HCT116 (cell line): ENCODE results near the gene TCF23. TPM values are rescaled to one million over a fixed set of nuclear protein-coding genes. Genes with fewer than 3 reads are reported as not detected.

Source experiments
- ATAC-seq: fragments of 200-7000 bp; cut with Tn5 transposase; 2 replicates; pipeline ENCODE4 v1.9.1; 2020; ENCODE audit warnings: mild to moderate bottlenecking, moderate library complexity
- BruUV-seq: library from RNA; stranded (reverse); fragments of 400-500 nt; replicated peaks from 2 replicates; lab custom pipeline; 2021; lab: Mats Ljungman, UMichigan
- CTCF ChIA-PET: fragments of 300-600 bp; sonication (Branson Sonifier 250); formaldehyde crosslinking; loops from one replicate; lab custom pipeline; 2021; ENCODE audit warnings: antibody characterized with exemption; lab: Charles Lee
- POLR2A ChIA-PET: fragments of 300-600, 350-600 bp; sonication (Branson Sonifier 250); formaldehyde crosslinking; loops from one replicate; lab custom pipeline; 2021; ENCODE audit warnings: antibody characterized with exemption; lab: Charles Lee
- RAD21 ChIA-PET, 2 experiments: fragments of 300-600 bp; sonication (Branson Sonifier 250); formaldehyde crosslinking; loops; one replicate each; lab custom pipeline; 2023; ENCODE audit warnings: low total read pairs in 2 of 2; ENCODE audit not compliant: uncharacterized antibody in 2 of 2, unreplicated experiment in 2 of 2, low non-redundant PET in 1 of 2; lab: Charles Lee
- DNase-seq: peaks from one replicate; pipeline ENCODE4 v3.0.0-alpha.2; 2010; ENCODE audit warnings: low read depth, low spot score
- H2AFZ ChIP-seq: fragments of 200-600 bp; shearing (Covaris generic), sonication (generic); 2 replicates; pipeline ENCODE4 v1.6.1; 2017; ENCODE audit warnings: low read depth, mixed run types, mixed read lengths, antibody characterized with exemption, low read length; ENCODE audit not compliant: poor library complexity, severe bottlenecking
- H3K27ac ChIP-seq: 2 replicates; pipeline ENCODE4 v1.5.1; 2012; ENCODE audit warnings: low read depth, low read length
- H3K27me3 ChIP-seq: fragments of 200-600 bp; sonication (generic); 2 replicates; pipeline ENCODE4 v1.6.1; 2016; ENCODE audit warnings: mixed run types, low read length, mixed read lengths; ENCODE audit not compliant: insufficient read depth
- H3K36me3 ChIP-seq, 2 experiments: fragments of 200-500 bp in 1 of 2; fragments of 200-600 bp in 1 of 2; sonication (Bioruptor generic) in 1 of 2; sonication (generic) in 1 of 2; 2 replicates each; pipeline versions ENCODE4 v1.5.1 to v1.6.1; 2014 to 2016; ENCODE audit warnings: low read length in 2 of 2, inconsistent platforms in 1 of 2, mixed read lengths in 1 of 2, mixed run types in 1 of 2; ENCODE audit not compliant: insufficient read depth in 2 of 2, control insufficient read depth in 1 of 2
- H3K4me1 ChIP-seq, 2 experiments: fragments of 200-600 bp in 1 of 2; sonication (generic) in 1 of 2; 2 replicates each; pipeline versions ENCODE4 v1.5.1 to v1.6.1; 2012 to 2017; ENCODE audit warnings: low read length in 2 of 2, inconsistent platforms in 1 of 2, mild to moderate bottlenecking in 1 of 2, mixed read lengths in 1 of 2, mixed run types in 1 of 2, moderate library complexity in 1 of 2; ENCODE audit not compliant: insufficient read depth in 2 of 2, control insufficient read depth in 1 of 2
- H3K4me2 ChIP-seq: fragments of 200-600 bp; sonication (generic); 2 replicates; pipeline ENCODE4 v1.6.1; 2017; ENCODE audit warnings: mixed run types, low read length, mixed read lengths
- H3K4me3 ChIP-seq, 2 experiments: fragments of 200-600 bp in 1 of 2; sonication (generic) in 1 of 2; replicated peaks in 1 of 2; 2 replicates each; pipeline ENCODE4 v1.5.1; 2011 to 2016; ENCODE audit warnings: low read length in 2 of 2, control low read depth in 1 of 2, low read depth in 1 of 2, mild to moderate bottlenecking in 1 of 2, mixed read lengths in 1 of 2, mixed run types in 1 of 2
- H3K79me2 ChIP-seq: fragments of 200-600 bp; sonication (generic); 2 replicates; pipeline ENCODE4 v1.6.1; 2017; ENCODE audit warnings: mild to moderate bottlenecking, mixed run types, low read length, moderate library complexity, mixed read lengths; ENCODE audit not compliant: insufficient read depth
- H3K9ac ChIP-seq: fragments of 200-600 bp; sonication (generic); 2 replicates; pipeline ENCODE4 v1.6.1; 2016; ENCODE audit warnings: low read length, mixed read lengths
- H3K9me2 ChIP-seq: fragments of 200-600 bp; sonication (generic), shearing (Covaris generic); 2 replicates; pipeline ENCODE4 v1.6.1; 2017; ENCODE audit warnings: mixed run types, mild to moderate bottlenecking, moderate library complexity; ENCODE audit not compliant: insufficient read depth
- H3K9me3 ChIP-seq, 2 experiments: fragments of 200-500 bp in 1 of 2; fragments of 200-600 bp in 1 of 2; sonication (Bioruptor generic) in 1 of 2; sonication (generic) in 1 of 2; 2 replicates each; pipeline ENCODE4 v1.6.1; 2014 to 2017; ENCODE audit warnings: low read length in 2 of 2, mixed read lengths in 2 of 2, inconsistent platforms in 1 of 2, low read depth in 1 of 2, mild to moderate bottlenecking in 1 of 2, mixed run types in 1 of 2, moderate library complexity in 1 of 2; ENCODE audit not compliant: control insufficient read depth in 1 of 2, insufficient read depth in 1 of 2
- H4K20me1 ChIP-seq: fragments of 200-600 bp; sonication (generic), shearing (Covaris generic); 2 replicates; pipeline ENCODE4 v1.6.1; 2017; ENCODE audit warnings: mixed run types, mild to moderate bottlenecking, moderate library complexity; ENCODE audit not compliant: insufficient read depth
- ATF3 ChIP-seq: IDR thresholded peaks from 2 replicates; pipeline ENCODE4 v1.6.1; 2012
- CTCF ChIP-seq, 3 experiments: fragments of 200-600 bp in 1 of 3; sonication (generic) in 1 of 3; IDR thresholded peaks in 2 of 3; conservative IDR thresholded peaks in 1 of 3; 2 replicates each; pipeline ENCODE4 v1.5.1; 2012 to 2017; ENCODE audit warnings: low read depth in 2 of 3, low read length in 2 of 3, antibody characterized with exemption in 1 of 3, borderline replicate concordance in 1 of 3, control low read depth in 1 of 3, mild to moderate bottlenecking in 1 of 3, mixed read lengths in 1 of 3, mixed run types in 1 of 3, moderate library complexity in 1 of 3; ENCODE audit not compliant: insufficient read depth in 1 of 3
- EGR1 ChIP-seq: IDR thresholded peaks from 2 replicates; pipeline ENCODE4 v1.6.1; 2012; ENCODE audit warnings: low read depth
- EZH2phosphoT487 ChIP-seq: fragments of 200-600 bp; IDR thresholded peaks from 2 replicates; pipeline ENCODE4 v1.6.1; 2018; ENCODE audit warnings: antibody characterized with exemption, borderline replicate concordance
- RAD21 ChIP-seq: IDR thresholded peaks from 2 replicates; pipeline ENCODE4 v1.6.1; 2012; ENCODE audit warnings: low read depth, mild to moderate bottlenecking
- SIN3A ChIP-seq: IDR thresholded peaks from 2 replicates; pipeline ENCODE4 v1.6.1; 2012; ENCODE audit warnings: low read depth
- SRF ChIP-seq: IDR thresholded peaks from 2 replicates; pipeline ENCODE4 v1.6.1; 2012; ENCODE audit warnings: low read depth
- YY1 ChIP-seq: IDR thresholded peaks from 2 replicates; pipeline ENCODE4 v1.6.1; 2011; ENCODE audit warnings: low read length, low read depth, moderate library complexity, mild to moderate bottlenecking; ENCODE audit not compliant: insufficient replicate concordance; ENCODE audit errors: extremely low read depth
- intact Hi-C: fragments of 100-400 bp; cut with micrococcal nuclease; formaldehyde crosslinking; loops from 2 replicates; pipeline ENCODE4 v1.10.0; 2022
- total RNA-seq: library from RNA; stranded (reverse); gene quantifications from one replicate; pipeline ENCODE4 v1.2.1, GENCODE V29; 2021; ENCODE audit not compliant: unreplicated experiment
- TF ChIP-seq, protein P1 (sequence below): IDR thresholded peaks from 2 replicates; pipeline ENCODE4 v1.6.1; 2012

Gene TCF23
- total RNA-seq, 1 experiment from 2014 or later: not detected

DNA sequence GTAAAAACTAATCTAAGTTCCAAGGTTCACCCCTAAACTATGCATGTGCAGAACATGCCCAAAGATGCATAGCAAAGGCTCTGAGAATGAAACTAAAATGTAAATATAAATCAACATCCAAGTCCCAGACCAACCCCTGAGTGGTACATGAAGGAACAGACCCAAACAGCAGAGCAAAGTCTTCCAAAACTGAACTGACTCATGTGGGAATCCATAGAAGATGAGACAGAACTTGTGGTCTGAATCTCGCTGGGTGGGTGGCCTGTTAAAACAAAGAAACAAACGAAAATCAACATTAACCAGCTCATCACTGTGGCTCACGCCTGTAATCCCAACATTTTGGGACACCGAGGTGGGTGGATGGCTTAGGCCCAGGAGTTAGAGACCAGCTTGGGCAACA lies 33.5 kb downstream of the TCF23 start:
- Histone ChIP-seq H4K20me1 (no peaks in the 10 kb centered on the region), H3K4me3 (no peak overlapping the region), H2AFZ (no peak overlapping the region), H3K79me2 (no peaks in the 10 kb centered on the region), H3K36me3 (no peaks in the 10 kb centered on the region), H3K9me3 (no peaks in the 10 kb centered on the region), H3K27me3 (peaks cover 7% of the 10 kb centered on the region; the same call in 1 of the 2 replicates), H3K4me1 (no peaks in the 10 kb centered on the region), H3K4me2 (no peak overlapping the region), H3K9me2 (no peaks in the 10 kb centered on the region), H3K9ac (no peak overlapping the region), H3K27ac (no peak overlapping the region)
- no peak for TF ChIP-seq RAD21
- TF ChIP-seq ATF3: no peak
- TF ChIP-seq, protein P1, sequence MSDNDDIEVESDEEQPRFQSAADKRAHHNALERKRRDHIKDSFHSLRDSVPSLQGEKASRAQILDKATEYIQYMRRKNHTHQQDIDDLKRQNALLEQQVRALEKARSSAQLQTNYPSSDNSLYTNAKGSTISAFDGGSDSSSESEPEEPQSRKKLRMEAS: no peak
- no peak for TF ChIP-seq EGR1
- no peak for TF ChIP-seq YY1
- TF ChIP-seq CTCF (IDR thresholded peaks at IDR 0.05 in 2 of 3, conservative IDR thresholded peaks at IDR 0.05 in 1 of 3; ENCODE audit: borderline replicate concordance in 1 of 3, insufficient read depth in 1 of 3, low read depth in 2 of 3, low read length in 2 of 3): no peak
- TF ChIP-seq SIN3A: no peak
- no peak for TF ChIP-seq SRF
- TF ChIP-seq EZH2phosphoT487: no peak
- CTCF ChIA-PET: no interaction called here
- ATAC-seq (no peak), DNase-seq (no peak)
- RAD21 ChIA-PET: no interaction called here
- BruUV-seq: no TSS peak
- intact Hi-C loops: no loop called here
- POLR2A ChIA-PET: no interaction called here
